Brain microvascular endothelial cell (primary cell): ENCODE data around the gene HNRNPM.
"Not testable (repeated sequence)": the region's sequence is repeated elsewhere in the genome, so short reads cannot be mapped to it uniquely, and the experiment has no call there.

Source experiments
- DNase-seq: peaks from one replicate; pipeline ENCODE4 v3.0.0-alpha.2; 2020
- H3K27ac ChIP-seq: fragments of 250-450 bp; sonication (Bioruptor Pico); 2 replicates; pipeline ENCODE4 v1.5.1; 2020; ENCODE audit warnings: mild to moderate bottlenecking, moderate library complexity
- H3K27me3 ChIP-seq: fragments of 250-450 bp; sonication (Bioruptor Pico); replicated peaks from 2 replicates; pipeline ENCODE4 v1.5.1; 2020; ENCODE audit warnings: mild to moderate bottlenecking
- H3K36me3 ChIP-seq: fragments of 250-450 bp; sonication (Bioruptor Pico); replicated peaks from 2 replicates; pipeline ENCODE4 v1.5.1; 2020; ENCODE audit warnings: mild to moderate bottlenecking
- H3K4me3 ChIP-seq: 2 replicates; pipeline ENCODE4 v1.5.1; 2011; ENCODE audit warnings: low read depth, mild to moderate bottlenecking, control low read depth, low read length, moderate library complexity
- CTCF ChIP-seq: IDR thresholded peaks from 2 replicates; pipeline ENCODE4 v1.5.1; 2011; ENCODE audit warnings: low read depth, mild to moderate bottlenecking, moderate library complexity, low read length, control low read depth, inconsistent platforms; ENCODE audit errors: missing control alignments
- in situ Hi-C: cut with HindIII; loops from 2 replicates; pipeline ENCODE4 v1.10.0; 2017; ENCODE audit warnings: low sequenced_read_pairs, low pct_ligation_motif_present

The HNRNPM gene

GRCh38 chr19:8513036-8513686, 68.4 kb downstream of the HNRNPM start:
- in situ Hi-C loops: no loop called here
- TF ChIP-seq CTCF: no peak
- Histone ChIP-seq H3K4me3 (peak overlapping the region; percentile 73), H3K27me3 (no peaks in the 10 kb centered on the region), H3K36me3 (no peaks in the 10 kb centered on the region), H3K27ac (peak overlapping the region; percentile 99)
- no peak for DNase-seq

GRCh38 chr19:8513687-8514504, 69.1 kb downstream of the HNRNPM start, which contains the start of gene ZNF414:
Gene ZNF414 (minus strand): TSS chr19:8514167. CDS start chr19:8514046, 121 bp downstream.
- Histone ChIP-seq H3K36me3 (no peaks in the 10 kb centered on the region), H3K27me3 (no peaks in the 10 kb centered on the region), H3K4me3 (peak within 1 kb of the TSS; percentile 73), H3K27ac (peak within 1 kb of the TSS; percentile 99)
- DNase-seq: peak; percentile 97
- TF ChIP-seq CTCF: no peak
- in situ Hi-C loops: no loop called here

- Histone ChIP-seq H3K27ac (peak overlapping the region; percentile 99), H3K4me3 (peak overlapping the region; percentile 73)
- H3K36me3 ChIP-seq, DNase-seq, H3K27me3 ChIP-seq, in situ Hi-C loops: not testable (repeated sequence)
These were observed 69.8 kb downstream of the HNRNPM start for GRCh38 chr19:8514505-8515009.

GRCh38 chr19:8515317-8515716, 70.5 kb downstream of the HNRNPM start:
- Histone ChIP-seq H3K36me3 (no peaks in the 10 kb centered on the region), H3K27ac (no peak overlapping the region), H3K27me3 (no peaks in the 10 kb centered on the region), H3K4me3 (no peak overlapping the region)
- in situ Hi-C loops: no loop called here
- TF ChIP-seq CTCF: no peak
- DNase-seq: no peak

GRCh38 chr19:8517551-8518442, 73.0 kb downstream of the HNRNPM start:
- no peak overlapping the region for H3K27ac ChIP-seq
- in situ Hi-C loops: no loop called here
- H3K27me3 ChIP-seq: no peaks in the 10 kb centered on the region
- no peak overlapping the region for H3K4me3 ChIP-seq
- TF ChIP-seq CTCF: no peak
- no peaks in the 10 kb centered on the region for H3K36me3 ChIP-seq
- no peak for DNase-seq
